SK-N-SH (cell line): Measurements from ENCODE around the gene FASTK. TPM values are rescaled to one million over a fixed set of nuclear protein-coding genes. Genes with fewer than 3 reads are reported as not detected.
A peak's percentile ranks its signal among the peaks of the same experiment; 100 is the strongest.

Experiments used
- CTCF ChIA-PET: fragments of 300-600, 350-600 bp; formaldehyde crosslinking; extraction: SDS; loops from one replicate; lab custom pipeline; 2021; lab: Yijun Ruan, JAX
- POLR2A ChIA-PET: fragments of 350-600 bp; sonication (Branson Sonifier 250); formaldehyde crosslinking; extraction: SDS; loops from one replicate; lab custom pipeline; 2020; ENCODE audit warnings: antibody characterized with exemption, inconsistent platforms; lab: Yijun Ruan, JAX
- DNase-seq: peaks from one replicate; pipeline ENCODE4 v3.0.0; 2012
- H2AFZ ChIP-seq: fragments of 200-600 bp; sonication (generic); 2 replicates; pipeline ENCODE4 v1.8.1; 2016; ENCODE audit warnings: antibody characterized with exemption, mild to moderate bottlenecking, low read depth
- H3F3A ChIP-seq: fragments of 200-600 bp; sonication (generic); replicated peaks from 2 replicates; pipeline ENCODE3; 2016; ENCODE audit warnings: antibody characterized with exemption, mild to moderate bottlenecking; ENCODE audit not compliant: insufficient read depth
- H3K27ac ChIP-seq, 2 experiments: fragments of 200-500 bp in 1 of 2; fragments of 200-600 bp in 1 of 2; sonication (Bioruptor generic) in 1 of 2; sonication (generic), shearing (Covaris generic) in 1 of 2; 2 replicates each; pipeline versions ENCODE4 v1.5.1 to v1.6.1; 2014 to 2016; ENCODE audit warnings: low read depth in 2 of 2, inconsistent platforms in 1 of 2, low read length in 1 of 2, mild to moderate bottlenecking in 1 of 2, mixed read lengths in 1 of 2
- H3K27me3 ChIP-seq: fragments of 200-600 bp; sonication (generic), shearing (Covaris generic); 2 replicates; pipeline ENCODE4 v1.6.1; 2016; ENCODE audit warnings: mixed run types; ENCODE audit not compliant: insufficient read depth
- H3K36me3 ChIP-seq, 2 experiments: fragments of 200-500 bp in 1 of 2; fragments of 200-600 bp in 1 of 2; sonication (Bioruptor generic) in 1 of 2; sonication (generic) in 1 of 2; replicated peaks in 1 of 2; 2 replicates each; pipeline versions ENCODE3 to v1.5.1; 2014 to 2016; ENCODE audit warnings: low read length in 1 of 2, mild to moderate bottlenecking in 1 of 2; ENCODE audit not compliant: insufficient read depth in 2 of 2, control insufficient read depth in 1 of 2
- H3K4me1 ChIP-seq, 2 experiments: fragments of 200-500 bp in 1 of 2; fragments of 200-600 bp in 1 of 2; sonication (Bioruptor generic) in 1 of 2; sonication (generic), shearing (Covaris generic) in 1 of 2; 2 replicates each; pipeline versions ENCODE4 v1.5.1 to v1.6.1; 2014 to 2016; ENCODE audit warnings: low read depth in 1 of 2, low read length in 1 of 2, mixed run types in 1 of 2; ENCODE audit not compliant: insufficient read depth in 2 of 2, control insufficient read depth in 1 of 2
- H3K4me2 ChIP-seq: fragments of 200-600 bp; sonication (generic), shearing (Covaris generic); 2 replicates; pipeline ENCODE4 v1.6.1; 2017; ENCODE audit warnings: mixed run types
- H3K4me3 ChIP-seq, 2 experiments: fragments of 200-500 bp in 1 of 2; fragments of 200-600 bp in 1 of 2; sonication (Bioruptor generic) in 1 of 2; sonication (generic), shearing (Covaris generic) in 1 of 2; 2 replicates each; pipeline versions ENCODE4 v1.5.1 to v1.8.1; 2014 to 2016; ENCODE audit warnings: low read depth in 2 of 2, inconsistent platforms in 1 of 2, low read length in 1 of 2, mild to moderate bottlenecking in 1 of 2, mixed read lengths in 1 of 2, moderate library complexity in 1 of 2
- H3K79me2 ChIP-seq: fragments of 200-600 bp; sonication (generic); 2 replicates; pipeline ENCODE4 v1.8.1; 2017; ENCODE audit warnings: mild to moderate bottlenecking; ENCODE audit not compliant: insufficient read depth
- H3K9ac ChIP-seq: fragments of 200-600 bp; sonication (generic); 2 replicates; pipeline ENCODE4 v1.6.1; 2017; ENCODE audit warnings: mixed run types
- H3K9me2 ChIP-seq: fragments of 200-600 bp; sonication (generic); 2 replicates; pipeline ENCODE4 v1.6.1; 2017; ENCODE audit warnings: mixed run types
- H3K9me3 ChIP-seq: fragments of 200-600 bp; sonication (generic); 2 replicates; pipeline ENCODE4 v1.6.1; 2017; ENCODE audit warnings: mixed run types, mild to moderate bottlenecking, moderate library complexity
- H4K20me1 ChIP-seq: fragments of 200-600 bp; sonication (generic); 2 replicates; pipeline ENCODE4 v1.6.1; 2017; ENCODE audit warnings: mild to moderate bottlenecking, mixed run types; ENCODE audit not compliant: insufficient read depth
- CTCF ChIP-seq: fragments of 200-600 bp; sonication (generic); IDR thresholded peaks from 2 replicates; pipeline ENCODE4 v1.6.1; 2017; ENCODE audit warnings: antibody characterized with exemption, mild to moderate bottlenecking, moderate library complexity
- EZH2phosphoT487 ChIP-seq: fragments of 200-600 bp; sonication (generic); IDR thresholded peaks from 2 replicates; pipeline ENCODE4 v1.6.1; 2017; ENCODE audit warnings: low read depth, mixed run types, mild to moderate bottlenecking, antibody characterized with exemption, moderate library complexity, borderline replicate concordance
- FOSL2 ChIP-seq: IDR thresholded peaks from 2 replicates; pipeline ENCODE4 v1.4.0; 2012; ENCODE audit warnings: low read depth, mild to moderate bottlenecking, moderate library complexity, borderline replicate concordance
- FOXJ3 ChIP-seq: sonication (generic); formaldehyde crosslinking; IDR thresholded peaks from 2 replicates; pipeline ENCODE4 v1.5.1; 2020; ENCODE audit warnings: mild to moderate bottlenecking, missing genetic modification reagents
- IRF3 ChIP-seq: fragments of 150-350 bp; IDR thresholded peaks from 2 replicates; pipeline ENCODE4 v1.6.1; 2016; ENCODE audit warnings: mild to moderate bottlenecking, low read depth, low read length
- JUND ChIP-seq: IDR thresholded peaks from 2 replicates; pipeline ENCODE4 v1.4.0; 2012
- MAX ChIP-seq: IDR thresholded peaks from 2 replicates; pipeline ENCODE4 v1.4.0; 2012; ENCODE audit warnings: low read depth
- MEF2A ChIP-seq: IDR thresholded peaks from 2 replicates; pipeline ENCODE4 v1.4.0; 2012; ENCODE audit warnings: low read depth, borderline replicate concordance
- MXI1 ChIP-seq: IDR thresholded peaks from 2 replicates; pipeline ENCODE4 v1.6.1; 2012; ENCODE audit warnings: mild to moderate bottlenecking, low read depth, low read length, improper control_type of control experiment
- NFIC ChIP-seq: IDR thresholded peaks from 2 replicates; pipeline ENCODE4 v1.4.0; 2012; ENCODE audit warnings: borderline replicate concordance
- NRF1 ChIP-seq: IDR thresholded peaks from 2 replicates; pipeline ENCODE4 v1.6.1; 2012; ENCODE audit warnings: low read depth, mild to moderate bottlenecking, low read length
- RCOR1 ChIP-seq: fragments of 150-350 bp; IDR thresholded peaks from 2 replicates; pipeline ENCODE4 v1.6.1; 2017; ENCODE audit warnings: antibody characterized with exemption, low read length
- RXRA ChIP-seq: IDR thresholded peaks from 2 replicates; pipeline ENCODE4 v1.4.0; 2012; ENCODE audit warnings: low read depth, mild to moderate bottlenecking, borderline replicate concordance
- SIN3A ChIP-seq: IDR thresholded peaks from 2 replicates; pipeline ENCODE4 v1.6.1; 2012; ENCODE audit warnings: low read depth, mild to moderate bottlenecking, low read length, moderate library complexity, borderline replicate concordance
- SMC3 ChIP-seq: IDR thresholded peaks from 2 replicates; pipeline ENCODE4 v1.6.1; 2012; ENCODE audit warnings: low read depth, low read length, improper control_type of control experiment
- TAF1 ChIP-seq: IDR thresholded peaks from 2 replicates; pipeline ENCODE4 v1.6.1; 2012; ENCODE audit warnings: low read depth, mild to moderate bottlenecking, low read length, moderate library complexity, borderline replicate concordance
- TEAD4 ChIP-seq: IDR thresholded peaks from 2 replicates; pipeline ENCODE4 v1.4.0; 2012; ENCODE audit warnings: mild to moderate bottlenecking, borderline replicate concordance; ENCODE audit not compliant: insufficient read depth
- USF1 ChIP-seq: IDR thresholded peaks from 2 replicates; pipeline ENCODE4 v1.4.0; 2012; ENCODE audit warnings: low read depth, borderline replicate concordance
- YY1 ChIP-seq: IDR thresholded peaks from 2 replicates; pipeline ENCODE4 v1.4.0; 2012; ENCODE audit warnings: low read depth, mild to moderate bottlenecking
- ZBTB33 ChIP-seq: IDR thresholded peaks from 2 replicates; pipeline ENCODE4 v1.4.0; 2012; ENCODE audit warnings: low read depth, borderline replicate concordance
- WGBS: methylation state at CpG from one replicate; pipeline ENCODE4 v1.1.6; 2017; ENCODE audit warnings: low lambda C conversion rate; 5-methylcytosine and 5-hydroxymethylcytosine counted together
- polyA plus RNA-seq, 3 experiments: library from polyadenylated mRNA; depleted of rRNA; stranded (reverse); fragments of >200 nt; gene quantifications; 2 replicates each; pipeline ENCODE4 v1.2.3, GENCODE V29; 2012

The FASTK gene
- polyA plus RNA-seq, 1 of the 3 experiments (the other 2 are of a cell fraction) = 125 TPM

GRCh38 chr7:151124481-151124880, 43.9 kb upstream of the FASTK start:
- Histone ChIP-seq H3K9me3 (no peaks in the 10 kb centered on the region), H3K36me3 (peaks cover 23 to 82% of the 10 kb centered on the region in 2 experiments), H3K27ac (no peak overlapping the region), H3K9me2 (no peaks in the 10 kb centered on the region), H3K27me3 (no peaks in the 10 kb centered on the region), H4K20me1 (peaks cover 24% of the 10 kb centered on the region), H2AFZ (no peak overlapping the region), H3K4me2 (no peak overlapping the region), H3K4me3 (no peak overlapping the region), H3K9ac (no peak overlapping the region), H3K79me2 (peaks cover 18% of the 10 kb centered on the region; the same call in 1 of the 2 replicates), H3K4me1 (no peaks in the 10 kb centered on the region; a peak in 1 of 4 replicates), H3F3A (peaks cover 4% of the 10 kb centered on the region)
- CTCF ChIA-PET = interaction anchor here (0.6 to 18.0 kb wide), 53 partner anchors 10 to 1211 kb away, joined by 3 to 243 read pairs (median 5); partner anchors contain the start of genes ABCF2, AGAP3, CHPF2 and GBX1
- POLR2A ChIA-PET = no interaction called here
- 86% methylated on average over 6 of the region's 7 CpGs for WGBS
- TF ChIP-seq SMC3 (no peak), RCOR1 (no peak), NRF1 (no peak), RXRA (no peak), MXI1 (no peak), NFIC (no peak), USF1 (no peak), TEAD4 (no peak), ZBTB33 (no peak), SIN3A (no peak), JUND (no peak), MEF2A (no peak), MAX (no peak), TAF1 (no peak), FOXJ3 (CRISPR knock-in tag) (no peak)
- no peak for DNase-seq

- Histone ChIP-seq H3K79me2 (peaks cover 18% of the 10 kb centered on the region; the same call in 1 of the 2 replicates), H3K4me1 (no peaks in the 10 kb centered on the region; a peak in 1 of 4 replicates), H3K4me3 (no peak overlapping the region; a peak in 1 of 4 replicates), H3K27me3 (no peaks in the 10 kb centered on the region), H3K9me3 (no peaks in the 10 kb centered on the region), H3K36me3 (peaks cover 26 to 82% of the 10 kb centered on the region in 2 experiments), H2AFZ (no peak overlapping the region), H3K9me2 (no peaks in the 10 kb centered on the region), H3K9ac (no peak overlapping the region), H3F3A (peaks cover 4% of the 10 kb centered on the region), H4K20me1 (peaks cover 24% of the 10 kb centered on the region), H3K4me2 (no peak overlapping the region), H3K27ac (no peak overlapping the region)
- peak; percentile 98 for DNase-seq
- ChIA-PET CTCF (interaction anchor here (0.6 to 18.0 kb wide), 60 partner anchors 10 to 1211 kb away, joined by 3 to 243 read pairs (median 5); partner anchors contain the start of genes ABCF2, AGAP3, CHPF2 and GBX1), POLR2A (no interaction called here)
- 48% methylated on average over 20 of the region's 24 CpGs for WGBS
- TF ChIP-seq FOSL2 (no peak), TEAD4 (no peak), YY1 (no peak), MAX (peak; percentile 17; the same call in 1 of the 2 replicates), NRF1 (no peak), SIN3A (0 out of 2 replicates have a peak, but pooled peaks have one; percentile 30), CTCF (peak; percentile 100), RXRA (no peak), EZH2phosphoT487 (no peak), IRF3 (0 out of 2 replicates have a peak, but pooled peaks have one; percentile 7), TAF1 (no peak)
Measured at GRCh38 chr7:151123822-151124464, 43.3 kb upstream of the FASTK start.
